Neuronal stem cell (in vitro differentiated cells): ENCODE measurements around the gene IST1.

Experiments
- DNase-seq: peaks from one replicate; pipeline ENCODE4 v3.0.0-alpha.2; 2013; ENCODE audit warnings: low spot score
- H2AFZ ChIP-seq: one replicate; pipeline ENCODE4 v1.6.1; 2013; ENCODE audit warnings: mild to moderate bottlenecking, low read length, inconsistent platforms
- H2AK5ac ChIP-seq: 2 replicates; pipeline ENCODE4 v1.6.1; 2013; ENCODE audit warnings: low read depth, mild to moderate bottlenecking, inconsistent platforms, low read length, moderate library complexity, mixed read lengths
- H2BK120ac ChIP-seq: 2 replicates; pipeline ENCODE4 v1.6.1; 2013; ENCODE audit warnings: low read depth, mild to moderate bottlenecking, inconsistent platforms, low read length, moderate library complexity, mixed read lengths
- H2BK12ac ChIP-seq: one replicate; pipeline ENCODE4 v1.6.1; 2013; ENCODE audit warnings: low read length, inconsistent platforms
- H2BK15ac ChIP-seq: 2 replicates; pipeline ENCODE4 v1.6.1; 2013; ENCODE audit warnings: mild to moderate bottlenecking, low read length, inconsistent platforms, mixed read lengths
- H2BK5ac ChIP-seq: one replicate; pipeline ENCODE4 v1.6.1; 2013; ENCODE audit warnings: inconsistent platforms, mild to moderate bottlenecking, low read length, moderate library complexity
- H3K14ac ChIP-seq: one replicate; pipeline ENCODE4 v1.6.1; 2013; ENCODE audit warnings: low read length, inconsistent platforms
- H3K18ac ChIP-seq: 2 replicates; pipeline ENCODE4 v1.6.1; 2013; ENCODE audit warnings: low read length, inconsistent platforms
- H3K23ac ChIP-seq: 2 replicates; pipeline ENCODE4 v1.6.1; 2013; ENCODE audit warnings: low read depth, mild to moderate bottlenecking, mixed read lengths, low read length, inconsistent platforms; ENCODE audit not compliant: poor library complexity
- H3K27ac ChIP-seq: replicated peaks from 3 replicates; pipeline ENCODE4 v1.5.1; 2013; ENCODE audit warnings: low read length, inconsistent platforms
- H3K27me3 ChIP-seq, 3 experiments: 2 replicates each; pipeline ENCODE4 v1.6.1; 2013; ENCODE audit warnings: low read length in 3 of 3, mild to moderate bottlenecking in 2 of 3, inconsistent platforms in 1 of 3, low read depth in 1 of 3, mixed read lengths in 1 of 3, moderate library complexity in 1 of 3; ENCODE audit not compliant: control insufficient read depth in 3 of 3, insufficient read depth in 3 of 3
- H3K36me3 ChIP-seq, 2 donors: replicated peaks in 1 of 2; 2 replicates each; pipeline ENCODE4 v1.6.1; 2013; ENCODE audit warnings: low read length in 2 of 2; ENCODE audit not compliant: control insufficient read depth in 2 of 2, insufficient read depth in 2 of 2
- H3K4ac ChIP-seq: 2 replicates; pipeline ENCODE4 v1.6.1; 2013; ENCODE audit warnings: inconsistent platforms, mild to moderate bottlenecking, low read length, moderate library complexity
- H3K4me1 ChIP-seq, 2 donors: 1 replicate in 1 of 2; 2 replicates in 1 of 2; pipeline ENCODE4 v1.6.1; 2013; ENCODE audit warnings: low read length in 2 of 2, low read depth in 1 of 2; ENCODE audit not compliant: control insufficient read depth in 2 of 2, insufficient read depth in 1 of 2
- H3K4me2 ChIP-seq: one replicate; pipeline ENCODE4 v1.6.1; 2013; ENCODE audit warnings: mild to moderate bottlenecking, low read length, inconsistent platforms; ENCODE audit not compliant: insufficient read depth, poor library complexity, severe bottlenecking
- H3K4me3 ChIP-seq, 2 donors: 2 replicates each; pipeline ENCODE4 v1.5.1; 2013; ENCODE audit warnings: low read length in 2 of 2, mild to moderate bottlenecking in 2 of 2, inconsistent platforms in 1 of 2, moderate library complexity in 1 of 2
- H3K79me1 ChIP-seq: one replicate; pipeline ENCODE4 v1.6.1; 2013; ENCODE audit warnings: low read depth, mild to moderate bottlenecking, inconsistent platforms, low read length, moderate library complexity
- H3K9ac ChIP-seq: one replicate; pipeline ENCODE4 v1.6.1; 2013; ENCODE audit warnings: mild to moderate bottlenecking, low read depth, low read length, inconsistent platforms; ENCODE audit not compliant: poor library complexity
- H3K9me3 ChIP-seq, 2 donors: replicated peaks in 1 of 2; 2 replicates each; pipeline versions ENCODE3 to v1.6.1; 2013; ENCODE audit warnings: low read length in 2 of 2, mild to moderate bottlenecking in 2 of 2, inconsistent platforms in 1 of 2, low read depth in 1 of 2, mixed read lengths in 1 of 2, moderate library complexity in 1 of 2; ENCODE audit not compliant: control insufficient read depth in 2 of 2, insufficient read depth in 1 of 2
- H4K8ac ChIP-seq: one replicate; pipeline ENCODE4 v1.6.1; 2013; ENCODE audit warnings: low read depth, mild to moderate bottlenecking, inconsistent platforms, low read length, moderate library complexity
- H4K91ac ChIP-seq: one replicate; pipeline ENCODE4 v1.6.1; 2013; ENCODE audit warnings: low read length, low read depth, mild to moderate bottlenecking, inconsistent platforms; ENCODE audit not compliant: poor library complexity
- WGBS, 2 donors: extraction: QIAGEN DNeasy Blood & Tissue Kit; methylation state at CpG; one replicate each; pipeline ENCODE4 v1.1.7; 2013; ENCODE audit warnings: missing lambda C conversion rate in 2 of 2, mixed read lengths in 1 of 2; ENCODE audit not compliant: insufficient read length in 2 of 2, insufficient replicate concordance in 1 of 2; ENCODE audit errors: extremely low coverage in 2 of 2; 5-methylcytosine and 5-hydroxymethylcytosine counted together

IST1 gene

GRCh38 chr16:71956486-71956885 lies 61.2 kb downstream of the IST1 start:
- Histone ChIP-seq H3K23ac (no peak overlapping the region), H3K4me3 (no peak overlapping the region), H2BK12ac (no peak overlapping the region), H2BK5ac (no peak overlapping the region), H4K91ac (no peak overlapping the region), H2AFZ (no peak overlapping the region), H3K36me3 (no peaks in the 10 kb centered on the region), H3K18ac (no peak overlapping the region), H3K9ac (no peak overlapping the region), H3K4ac (no peak overlapping the region), H2AK5ac (no peak overlapping the region), H2BK120ac (no peak overlapping the region), H3K4me2 (no peak overlapping the region), H3K4me1 (no peaks in the 10 kb centered on the region), H3K27ac (no peak overlapping the region), H3K79me1 (no peaks in the 10 kb centered on the region), H3K14ac (no peak overlapping the region), H3K9me3 (no peaks in the 10 kb centered on the region), H4K8ac (no peak overlapping the region), H3K27me3 (no peaks in the 10 kb centered on the region), H2BK15ac (no peak overlapping the region)
- WGBS, 2 donors, result no CpG with 5 or more reads among the region's 3 CpGs
- DNase-seq, result no peak

GRCh38 chr16:71961066-71962039 lies 66.0 kb downstream of the IST1 start:
- Histone ChIP-seq H4K8ac (no peak overlapping the region), H3K27ac (no peak overlapping the region)

GRCh38 chr16:71963125-71963875 lies 68.0 kb downstream of the IST1 start:
- peaks cover 0 to 16% (median 0%) of the 10 kb centered on the region in 3 experiments for H3K27me3 ChIP-seq

More at GRCh38 chr16:71961066-71962039, 66.0 kb downstream of the IST1 start:
- Histone ChIP-seq H3K4me1 (no peaks in the 10 kb centered on the region), H3K14ac (peak overlapping the region; percentile 56), H3K4me3 (no peak overlapping the region), H3K9me3 (no peaks in the 10 kb centered on the region), H3K18ac (no peak overlapping the region), H3K4me2 (no peak overlapping the region), H3K27me3 (peaks cover 0 to 3% (median 0%) of the 10 kb centered on the region in 3 experiments), H3K79me1 (no peaks in the 10 kb centered on the region), H2BK15ac (no peak overlapping the region), H4K91ac (no peak overlapping the region), H2BK12ac (no peak overlapping the region), H3K36me3 (no peaks in the 10 kb centered on the region), H3K23ac (no peak overlapping the region), H2BK120ac (no peak overlapping the region), H3K9ac (no peak overlapping the region), H2AFZ (peak overlapping the region; percentile 27), H2BK5ac (no peak overlapping the region), H2AK5ac (no peak overlapping the region), H3K4ac (no peak overlapping the region)
- no CpG with 5 or more reads among the region's 14 CpGs for WGBS, 2 donors
- peak; percentile 82 for DNase-seq

DNA sequence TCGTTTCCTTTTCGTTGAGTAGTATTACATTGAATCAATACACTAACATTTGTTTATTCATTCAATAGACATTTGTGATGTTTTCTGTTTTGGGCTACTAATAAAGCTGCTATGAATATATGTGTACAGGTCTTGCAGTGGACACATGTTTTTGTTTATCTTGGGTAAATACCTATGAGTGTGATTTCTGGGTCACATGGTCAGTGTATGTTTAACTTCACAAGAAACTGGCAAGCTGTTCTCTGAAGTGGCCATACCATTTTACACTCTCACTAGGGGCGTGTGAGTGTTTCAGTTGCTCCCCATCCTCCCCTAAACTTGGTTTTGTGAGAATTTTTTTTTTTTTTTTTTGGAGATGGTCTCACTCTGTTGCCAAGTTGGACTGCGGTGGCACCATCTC lies 69.9 kb downstream of the IST1 start:
- Histone ChIP-seq H2BK5ac (no peak overlapping the region), H2AFZ (no peak overlapping the region), H3K4me2 (no peak overlapping the region), H2BK15ac (no peak overlapping the region), H3K18ac (no peak overlapping the region), H3K14ac (no peak overlapping the region), H2BK120ac (no peak overlapping the region), H4K91ac (no peak overlapping the region), H3K9ac (no peak overlapping the region), H3K27me3 (peaks cover 0 to 16% (median 0%) of the 10 kb centered on the region in 3 experiments), H2BK12ac (no peak overlapping the region), H3K4me3 (no peak overlapping the region), H3K79me1 (no peaks in the 10 kb centered on the region), H3K4ac (no peak overlapping the region), H3K36me3 (no peaks in the 10 kb centered on the region), H3K4me1 (no peaks in the 10 kb centered on the region), H3K9me3 (no peaks in the 10 kb centered on the region), H3K27ac (no peak overlapping the region), H3K23ac (no peak overlapping the region), H4K8ac (no peak overlapping the region), H2AK5ac (no peak overlapping the region)
- DNase-seq, result no peak
- WGBS, 2 donors, result no CpG with 5 or more reads among the region's 4 CpGs

More at GRCh38 chr16:71963125-71963875, 68.0 kb downstream of the IST1 start:
- Histone ChIP-seq H3K9ac (no peak overlapping the region), H4K91ac (no peak overlapping the region), H2AFZ (no peak overlapping the region), H2BK120ac (no peak overlapping the region), H4K8ac (no peak overlapping the region), H2BK15ac (no peak overlapping the region), H3K4me1 (no peaks in the 10 kb centered on the region), H3K4me3 (no peak overlapping the region), H2BK5ac (no peak overlapping the region), H3K27ac (no peak overlapping the region), H3K4ac (no peak overlapping the region), H3K9me3 (no peaks in the 10 kb centered on the region), H3K79me1 (no peaks in the 10 kb centered on the region), H2BK12ac (no peak overlapping the region), H3K14ac (no peak overlapping the region), H3K36me3 (no peaks in the 10 kb centered on the region), H3K23ac (no peak overlapping the region), H3K18ac (no peak overlapping the region), H3K4me2 (no peak overlapping the region), H2AK5ac (no peak overlapping the region)
- DNase-seq, result no peak
- no CpG with 5 or more reads among the region's 9 CpGs for WGBS, 2 donors
